Globus pallidus (tissue), 1 donor: ENCODE results near the gene ATRAID.
A peak's percentile ranks its signal among the peaks of the same experiment; 100 is the strongest.

Experiments used
- DNase-seq: peaks from one replicate; pipeline ENCODE4 v3.0.0-alpha.2; 2015; ENCODE audit warnings: low spot score

The ATRAID gene

GRCh38 chr2:27250652-27251379 is 39.0 kb downstream of the ATRAID start:
- DNase-seq, result no peak

GRCh38 chr2:27251766-27252165 is 39.9 kb downstream of the ATRAID start:
- DNase-seq, result no peak

- no peak for DNase-seq
These were observed 43.3 kb downstream of the ATRAID start for GRCh38 chr2:27255187-27255586.

GRCh38 chr2:27255660-27256059 is 43.8 kb downstream of the ATRAID start:
- no peak for DNase-seq

GRCh38 chr2:27256855-27257454 is 45.1 kb downstream of the ATRAID start:
- DNase-seq, result no peak

GRCh38 chr2:27258051-27258450 is 46.2 kb downstream of the ATRAID start:
- DNase-seq, result no peak

GRCh38 chr2:27261241-27261925 is 49.5 kb downstream of the ATRAID start:
- DNase-seq, result no peak

GRCh38 chr2:27261926-27262298 is 50.1 kb downstream of the ATRAID start:
- no peak for DNase-seq

GRCh38 chr2:27262379-27263286 is 50.8 kb downstream of the ATRAID start, which contains the start of gene SLC30A3:
Gene SLC30A3 (minus strand): TSS chr2:27263047. CDS start chr2:27262906, 141 bp downstream.
- DNase-seq, result peak; percentile 26

GRCh38 chr2:27263287-27264252 is 51.7 kb downstream of the ATRAID start:
- no peak for DNase-seq

GRCh38 chr2:27264253-27264752 is 52.5 kb downstream of the ATRAID start:
- no peak for DNase-seq

GRCh38 chr2:27264753-27265535 is 53.1 kb downstream of the ATRAID start:
- DNase-seq, result peak; percentile 14

- no peak for DNase-seq
These were observed 53.7 kb downstream of the ATRAID start for GRCh38 chr2:27265536-27265870.
